Measurements from ENCODE around the gene SORCS1. TPM values are rescaled to one million over a fixed set of nuclear protein-coding genes. Genes with fewer than 3 reads are reported as not detected.

SORCS1 gene
- total RNA-seq, 2 experiments from 2014 or later = not detected

DNA sequence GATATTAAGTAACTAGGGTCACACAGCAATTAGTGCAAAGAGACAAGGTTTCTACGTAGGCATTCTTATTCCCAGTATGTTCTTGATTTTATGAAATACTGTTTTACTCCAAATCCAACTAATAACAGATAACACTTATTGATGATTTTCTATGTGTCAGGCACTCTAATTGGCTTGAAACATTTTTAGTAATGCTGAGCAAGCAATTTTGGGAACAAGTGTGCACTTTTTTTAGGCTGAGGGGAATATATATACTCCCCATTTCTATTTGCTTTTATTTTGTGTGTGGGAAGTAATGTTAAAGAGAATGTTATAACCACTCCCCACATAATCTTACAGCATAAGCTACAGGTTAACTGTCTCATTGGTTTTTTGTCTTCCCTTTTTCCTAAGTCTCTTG lies 4.2 kb upstream of the SORCS1 start:
- no peak for TF ChIP-seq CTCF (IDR thresholded peaks at IDR 0.05)
- Mint-ChIP-seq H3K4me1 (ENCODE audit: low read depth) (peaks cover 2% of the 10 kb centered on the region), H3K9me3 (peaks cover 5% of the 10 kb centered on the region), H3K27me3 (peaks cover 15% of the 10 kb centered on the region), H3K36me3 (ENCODE audit: low read depth) (no peaks in the 10 kb centered on the region), H3K4me3 (no peak overlapping the region), H3K27ac (no peak overlapping the region)
- CTCF ChIA-PET = no interaction called here
- intact Hi-C loops (cut with micrococcal nuclease) = no loop called here
- no peak for DNase-seq
- ATAC-seq = no peak
- POLR2A ChIA-PET = no interaction called here

DNA sequence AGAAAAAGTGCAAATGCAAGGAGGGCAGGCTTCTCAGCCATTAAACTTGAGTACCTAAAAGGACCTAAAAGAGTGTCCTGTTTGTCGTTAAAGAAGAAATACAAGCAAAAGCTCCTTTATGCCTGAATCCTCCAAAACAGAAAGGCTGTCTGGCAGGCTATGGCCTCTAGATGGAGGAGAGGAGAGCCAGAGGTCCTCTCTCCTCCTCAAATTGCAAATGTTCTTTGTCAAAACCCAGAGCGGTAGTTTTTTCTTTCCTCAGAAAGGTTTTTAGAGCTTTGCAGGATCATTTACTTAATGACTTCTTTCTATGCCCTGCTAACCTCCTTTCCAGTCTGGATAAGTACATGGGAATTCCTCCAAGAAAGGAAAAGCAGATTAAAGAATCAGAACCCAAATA lies 1.9 kb upstream of the SORCS1 start:
- ChIA-PET POLR2A (no interaction called here), CTCF (no interaction called here)
- H3K27me3 Mint-ChIP-seq = peaks cover 19% of the 10 kb centered on the region
- H3K4me3 Mint-ChIP-seq = no peak overlapping the region
- intact Hi-C loops (cut with micrococcal nuclease) = no loop called here
- TF ChIP-seq CTCF (IDR thresholded peaks at IDR 0.05) = no peak
- DNase-seq = no peak
- H3K36me3 Mint-ChIP-seq (ENCODE audit: low read depth) = no peaks in the 10 kb centered on the region
- peaks cover 2% of the 10 kb centered on the region for H3K4me1 Mint-ChIP-seq (ENCODE audit: low read depth)
- peaks cover 5% of the 10 kb centered on the region for H3K9me3 Mint-ChIP-seq
- ATAC-seq = no peak
- H3K27ac Mint-ChIP-seq = no peak overlapping the region

DNA sequence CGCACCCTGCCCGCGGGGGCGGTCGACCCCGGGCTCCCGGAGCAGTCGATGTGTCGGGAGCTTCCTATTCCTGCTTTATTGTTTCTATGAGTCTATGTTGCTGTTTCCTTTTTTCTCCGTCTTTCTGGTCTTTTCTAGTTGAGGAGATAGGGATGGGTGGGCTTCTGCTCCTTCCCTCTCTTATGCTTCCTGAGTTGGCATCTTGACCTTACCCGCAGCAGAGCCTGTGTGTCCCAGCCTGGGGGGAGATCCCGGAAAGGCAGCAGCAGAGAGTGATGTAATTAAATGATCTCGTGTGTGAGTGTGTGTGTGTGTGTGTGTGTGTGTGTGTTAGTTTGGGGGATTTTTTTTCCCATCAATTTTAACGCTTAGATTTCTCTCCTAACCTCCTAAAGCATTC lies 486 bp upstream of the SORCS1 start:
- ChIA-PET CTCF (no interaction called here), POLR2A (no interaction called here)
- no peak for TF ChIP-seq CTCF (IDR thresholded peaks at IDR 0.05)
- DNase-seq (no peak), ATAC-seq (no peak)
- H3K36me3 Mint-ChIP-seq (ENCODE audit: low read depth) = no peaks in the 10 kb centered on the region
- H3K9me3 Mint-ChIP-seq = peaks cover 5% of the 10 kb centered on the region
- no peak overlapping the region for H3K27ac Mint-ChIP-seq
- H3K4me1 Mint-ChIP-seq (ENCODE audit: low read depth) = peaks cover 2% of the 10 kb centered on the region
- H3K4me3 Mint-ChIP-seq = no peak overlapping the region
- intact Hi-C loops (cut with micrococcal nuclease) = no loop called here
- peaks cover 19% of the 10 kb centered on the region for H3K27me3 Mint-ChIP-seq

DNA sequence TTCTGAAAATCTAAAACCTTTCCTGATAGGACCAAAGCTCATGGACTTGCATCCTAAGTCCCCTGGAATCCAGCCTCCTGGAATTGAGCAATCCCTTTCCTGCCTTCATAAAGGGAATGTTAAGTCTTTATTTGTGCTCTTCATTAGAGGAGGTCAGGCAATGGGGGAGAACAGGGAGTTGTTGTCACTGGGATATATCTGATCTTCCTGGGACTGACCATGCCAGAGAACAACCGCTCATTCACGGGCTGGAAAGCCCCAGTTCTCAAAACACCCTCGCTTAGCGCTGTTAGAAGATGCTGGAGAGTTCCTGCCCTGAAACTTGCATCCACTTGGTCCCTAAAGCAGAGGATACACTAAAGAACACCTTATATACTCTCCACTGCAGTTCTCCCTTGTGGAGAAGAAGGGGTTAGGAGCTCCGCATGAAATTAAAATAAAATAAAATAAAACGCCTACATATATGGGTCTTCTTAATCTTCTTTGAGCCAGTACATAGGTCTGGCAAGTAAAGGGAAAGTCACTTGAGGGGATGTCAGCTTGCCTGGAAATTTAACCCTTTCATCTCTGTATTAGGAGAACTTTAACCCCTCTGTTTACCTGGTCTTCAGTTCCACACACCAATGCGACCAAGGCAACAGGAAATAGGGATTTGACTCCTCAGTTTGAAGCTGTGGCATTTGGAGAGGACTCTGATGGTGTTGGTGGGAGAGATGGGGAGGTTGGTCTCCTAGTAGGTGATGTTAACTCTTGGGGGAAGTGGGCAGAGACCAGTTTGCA lies 1.2 kb downstream of the SORCS1 start:
- H3K9me3 Mint-ChIP-seq = peaks cover 4% of the 10 kb centered on the region
- ATAC-seq (no peak), DNase-seq (no peak)
- no peak overlapping the region for H3K4me3 Mint-ChIP-seq
- intact Hi-C loops (cut with micrococcal nuclease) = no loop called here
- H3K36me3 Mint-ChIP-seq (ENCODE audit: low read depth) = no peaks in the 10 kb centered on the region
- POLR2A ChIA-PET = no interaction called here
- no peak overlapping the region for H3K27ac Mint-ChIP-seq
- peaks cover 19% of the 10 kb centered on the region for H3K27me3 Mint-ChIP-seq
- no peak for TF ChIP-seq CTCF (IDR thresholded peaks at IDR 0.05)
- peaks cover 2% of the 10 kb centered on the region for H3K4me1 Mint-ChIP-seq (ENCODE audit: low read depth)
- CTCF ChIA-PET = no interaction called here

- ChIA-PET CTCF (no interaction called here), POLR2A (no interaction called here)
- Mint-ChIP-seq H3K27me3 (peaks cover 16% of the 10 kb centered on the region), H3K4me3 (no peak overlapping the region), H3K9me3 (peaks cover 4% of the 10 kb centered on the region), H3K27ac (no peak overlapping the region), H3K4me1 (ENCODE audit: low read depth) (peaks cover 2% of the 10 kb centered on the region), H3K36me3 (ENCODE audit: low read depth) (no peaks in the 10 kb centered on the region)
- ATAC-seq (no peak), DNase-seq (no peak)
- no peak for TF ChIP-seq CTCF (IDR thresholded peaks at IDR 0.05)
- intact Hi-C loops (cut with micrococcal nuclease) = no loop called here
These were observed 3.6 kb downstream of the SORCS1 start for GRCh38 chr10:107160866-107161265.

Measured in activated CD8-positive, alpha-beta T cell treated with anti-CD3 and anti-CD28 coated beads for 36 hours (primary cell).